GM19455 (cell line): Measurements from ENCODE around the gene CSNK2B.
"Not testable (repeated sequence)": the region's sequence is repeated elsewhere in the genome, so short reads cannot be mapped to it uniquely, and the experiment has no call there.

ENCODE experiments used
- ATAC-seq: cut with Tn5 transposase; IDR thresholded peaks from one replicate; pipeline ENCODE4 v1.9.1; 2021; ENCODE audit not compliant: unreplicated experiment

Gene CSNK2B

DNA sequence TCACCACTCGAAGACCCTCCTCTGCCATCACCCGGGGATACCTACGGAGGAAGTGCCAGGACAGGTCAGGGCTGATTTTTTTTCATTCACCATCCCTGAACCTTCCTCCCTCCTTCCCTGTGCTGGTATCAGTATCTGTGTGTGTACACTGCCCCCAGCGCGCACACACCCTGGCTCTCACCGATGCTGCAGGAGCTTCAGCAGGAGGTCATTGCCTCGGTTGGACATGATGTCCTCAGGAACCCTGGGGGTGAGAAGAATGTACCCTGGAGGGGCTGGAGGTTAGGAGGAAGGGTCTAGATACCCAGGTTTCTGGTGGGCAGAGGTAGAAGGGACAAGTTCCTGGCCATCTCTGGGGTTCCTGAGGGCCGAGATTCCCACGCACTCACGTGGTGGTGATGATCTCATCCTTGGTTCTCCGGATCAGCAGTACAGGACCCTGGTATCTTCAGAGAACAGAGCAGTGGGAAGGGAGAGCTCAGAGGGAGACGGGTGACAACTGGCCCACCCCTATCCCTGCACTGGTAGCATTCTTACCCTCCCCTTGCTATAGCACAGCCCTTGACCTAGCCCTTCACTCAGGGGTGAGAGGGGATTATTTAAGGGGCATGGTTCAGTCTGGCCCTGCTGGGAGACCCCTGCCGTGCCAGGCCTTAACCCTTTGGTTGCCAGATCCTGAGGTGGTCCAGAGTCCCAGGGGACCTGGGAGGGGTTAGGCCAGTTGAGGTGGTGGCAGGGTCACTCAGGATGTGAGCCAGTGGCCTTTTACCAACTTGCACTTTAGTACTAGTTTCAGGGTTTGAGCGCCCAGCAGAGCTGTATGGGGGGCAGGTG is 22.2 kb downstream of the CSNK2B start:
- no peak for ATAC-seq

DNA sequence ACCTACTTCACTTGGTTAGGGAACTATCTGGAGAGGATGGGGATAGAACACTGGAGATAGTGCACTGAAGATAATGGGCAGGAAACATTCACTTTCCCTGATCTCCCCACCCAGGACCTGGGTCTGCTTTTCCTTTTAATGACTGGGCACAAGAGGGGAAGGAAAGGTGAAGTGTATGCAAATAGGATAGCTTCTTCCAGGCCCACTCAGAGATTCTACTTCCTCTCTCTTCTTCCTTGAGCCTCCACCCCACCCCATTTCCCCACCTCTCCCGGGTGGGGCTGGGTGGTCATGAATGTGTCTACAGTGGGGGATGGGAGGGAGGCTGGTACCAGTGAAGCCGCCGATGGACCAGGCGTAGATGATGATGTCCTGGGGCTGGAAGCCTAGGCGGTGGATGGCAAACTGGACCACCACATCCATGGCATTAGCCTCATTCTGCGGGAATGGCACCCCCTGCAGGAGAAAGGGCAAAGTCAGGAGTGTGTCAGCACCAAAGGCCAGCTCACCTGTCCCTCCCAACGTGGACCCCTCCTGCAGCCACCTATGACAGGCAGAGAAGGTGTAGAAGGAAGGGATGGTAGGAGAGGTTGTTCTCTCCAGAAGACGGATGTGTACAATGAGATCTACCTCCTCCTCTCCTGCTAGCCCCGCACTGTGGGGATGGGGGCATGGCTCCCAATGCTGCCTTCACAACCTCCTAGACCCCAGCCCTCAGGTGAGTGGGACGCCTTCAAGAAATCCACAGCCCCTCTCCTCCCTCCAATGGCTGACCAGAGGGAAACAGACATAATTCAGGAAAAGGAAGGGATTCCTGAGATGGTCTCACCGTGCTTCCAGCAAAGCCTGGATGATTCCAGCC is 23.6 kb downstream of the CSNK2B start:
- no peak for ATAC-seq

DNA sequence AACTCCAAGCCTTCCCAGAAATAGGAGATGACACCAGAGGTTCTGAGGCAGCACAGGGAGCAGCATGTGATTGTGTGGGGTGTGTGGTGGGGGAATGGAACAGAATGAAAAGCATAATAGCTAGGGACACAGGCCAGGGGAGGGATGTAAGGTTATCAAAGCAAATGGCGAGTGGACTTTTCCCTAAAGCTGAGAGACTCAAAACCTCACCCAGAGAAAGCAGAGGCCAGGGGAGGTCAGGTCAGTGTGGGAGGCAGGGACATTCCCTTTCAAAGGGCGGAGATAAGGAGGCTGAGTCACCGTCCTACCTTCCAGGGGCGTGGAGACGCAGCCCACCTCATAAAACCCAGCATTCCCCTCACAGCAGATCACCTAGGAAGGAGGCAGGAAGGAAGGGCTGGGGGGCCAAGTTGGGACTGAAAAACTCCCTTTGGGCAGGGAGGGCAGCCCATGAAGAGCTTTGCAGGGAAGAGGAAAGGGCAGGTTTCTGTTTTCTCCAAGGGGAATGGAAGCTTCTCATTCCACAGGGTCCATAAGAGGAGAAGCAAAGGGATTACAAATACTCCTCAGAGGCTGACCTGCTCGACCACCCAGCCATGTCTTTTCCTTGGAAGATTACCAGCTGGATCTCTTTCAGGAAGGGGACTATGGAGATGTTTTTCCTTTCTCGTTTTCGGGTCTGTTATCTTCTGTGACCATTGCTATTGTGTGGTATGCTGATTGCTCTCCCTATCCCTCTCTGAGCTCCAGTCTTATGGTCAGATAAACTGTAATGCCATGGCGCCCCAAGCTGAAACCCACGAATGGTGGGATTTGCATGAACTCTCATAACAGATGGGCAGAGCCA is 24.6 kb downstream of the CSNK2B start:
- no peak for ATAC-seq

DNA sequence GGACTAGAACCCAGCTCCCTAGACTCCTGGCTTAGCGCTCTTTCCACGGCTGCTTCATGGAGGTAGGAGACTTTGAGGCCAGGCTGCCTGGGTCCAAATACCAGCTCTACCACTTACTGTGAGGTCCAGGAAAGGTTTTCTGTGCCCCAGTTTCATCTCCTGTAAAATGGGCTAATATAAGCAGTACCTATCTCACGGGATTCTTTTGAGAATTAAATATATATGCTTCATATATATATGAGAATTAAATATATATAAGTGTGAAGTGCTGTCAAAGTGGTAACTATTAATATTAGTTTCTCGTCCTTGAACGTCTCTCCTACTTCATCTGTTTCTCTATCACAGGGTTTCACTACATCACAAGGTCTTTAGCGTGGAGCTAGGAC is 25.2 kb downstream of the CSNK2B start:
- no peak for ATAC-seq

DNA sequence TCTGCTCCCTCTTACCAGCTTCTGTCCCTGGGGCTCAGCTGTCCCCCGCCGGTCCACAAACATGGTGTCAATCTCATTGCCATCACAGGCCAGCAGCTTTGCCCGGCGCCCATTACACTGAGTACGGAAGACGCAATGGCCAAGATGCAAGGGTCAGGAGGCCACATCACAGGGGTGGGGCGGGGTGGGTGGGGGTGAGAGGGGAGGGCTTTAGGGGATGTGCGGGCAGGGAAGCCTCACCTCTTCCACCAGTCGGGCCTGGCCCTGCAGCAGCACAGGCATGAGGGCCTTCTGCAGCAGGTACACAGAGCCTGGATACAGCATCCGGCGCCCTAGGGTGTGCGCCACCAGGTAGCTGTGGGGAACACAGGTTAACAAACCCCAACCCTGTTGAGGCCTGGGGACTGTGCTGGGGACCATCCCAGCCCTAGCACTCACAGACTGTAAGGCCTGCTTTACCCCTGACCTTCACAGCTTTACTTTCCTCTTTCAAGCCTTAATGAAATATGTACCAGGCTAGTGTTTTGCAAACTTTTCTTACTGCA is 25.8 kb downstream of the CSNK2B start:
- ATAC-seq, result no peak

DNA sequence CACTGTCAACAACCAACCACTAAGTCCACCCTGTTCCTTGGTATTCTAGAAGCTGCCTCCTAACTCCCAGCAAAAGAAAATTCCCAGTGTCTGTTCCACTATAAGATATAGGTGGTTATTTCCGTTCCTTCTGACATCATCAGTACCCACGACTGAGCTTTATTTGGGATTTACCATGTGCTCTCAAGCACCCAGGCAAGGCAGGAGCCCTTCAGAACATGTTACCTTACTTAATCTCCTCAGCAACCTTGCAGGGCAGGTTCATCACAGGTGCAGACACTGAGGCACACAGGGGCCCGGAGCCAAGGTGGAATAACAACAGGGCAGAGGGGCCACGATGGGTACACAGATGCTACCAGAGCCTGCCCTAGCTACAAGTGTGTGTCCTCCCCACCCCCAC is 26.5 kb downstream of the CSNK2B start:
- no peak for ATAC-seq

DNA sequence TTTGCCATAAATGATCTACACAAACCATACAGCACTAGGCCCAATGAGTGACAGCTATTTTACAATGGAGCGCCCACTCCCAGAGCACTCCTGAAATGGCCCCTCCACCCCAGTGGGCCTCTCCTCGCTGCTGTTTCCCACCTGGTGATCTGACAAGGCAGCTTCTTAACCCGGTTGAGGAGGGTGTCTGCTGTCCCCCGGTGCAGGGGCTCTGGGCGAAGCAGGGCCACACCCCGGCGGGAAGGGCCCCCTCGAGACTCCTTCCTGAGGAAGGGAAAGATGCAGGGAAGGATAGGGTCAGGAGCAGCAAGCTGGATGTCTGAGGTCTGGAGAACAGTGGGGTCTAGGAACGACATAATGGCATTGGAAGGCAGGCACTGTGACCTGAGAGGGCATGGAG is 27.0 kb downstream of the CSNK2B start:
- no peak for ATAC-seq

DNA sequence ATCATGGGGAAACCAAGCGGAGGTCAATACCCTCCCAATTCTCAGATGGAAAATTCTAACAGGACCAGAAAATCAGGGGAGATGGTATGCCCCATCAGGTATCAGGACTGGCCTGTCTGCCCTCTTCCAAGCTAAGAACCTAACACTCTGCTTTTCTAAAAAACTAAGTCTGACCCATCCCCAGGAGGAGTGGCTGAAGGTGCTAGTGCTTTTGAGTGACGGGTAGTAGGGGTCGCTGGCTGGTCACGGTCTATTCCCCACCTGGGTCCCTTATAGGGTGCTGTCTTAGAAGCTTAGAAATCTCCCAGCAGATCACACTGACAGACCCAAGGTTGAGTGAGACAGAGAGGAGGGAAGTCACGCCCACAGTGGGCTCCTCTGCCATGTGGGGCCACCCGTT is 27.7 kb downstream of the CSNK2B start:
- no peak for ATAC-seq

DNA sequence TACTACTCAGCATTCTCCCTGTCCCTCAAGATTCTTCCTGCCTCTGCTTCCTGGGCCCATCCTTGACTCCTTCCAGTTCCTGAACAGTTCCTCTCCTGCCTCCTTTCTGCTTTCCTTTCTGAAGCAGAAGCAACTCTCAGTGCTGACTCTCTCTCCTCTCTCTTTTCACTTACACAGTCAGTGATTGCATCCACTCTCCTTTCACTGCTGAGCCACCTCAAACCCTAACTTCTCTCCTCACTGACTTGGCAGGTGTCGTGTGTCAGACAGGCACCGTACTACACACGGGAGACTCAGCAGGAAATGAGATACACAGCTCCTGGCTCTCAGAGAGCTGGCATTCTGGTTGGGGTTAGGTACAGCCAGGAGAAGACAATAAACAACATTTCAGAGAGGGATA is 31.7 kb downstream of the CSNK2B start:
- ATAC-seq, result no peak

DNA sequence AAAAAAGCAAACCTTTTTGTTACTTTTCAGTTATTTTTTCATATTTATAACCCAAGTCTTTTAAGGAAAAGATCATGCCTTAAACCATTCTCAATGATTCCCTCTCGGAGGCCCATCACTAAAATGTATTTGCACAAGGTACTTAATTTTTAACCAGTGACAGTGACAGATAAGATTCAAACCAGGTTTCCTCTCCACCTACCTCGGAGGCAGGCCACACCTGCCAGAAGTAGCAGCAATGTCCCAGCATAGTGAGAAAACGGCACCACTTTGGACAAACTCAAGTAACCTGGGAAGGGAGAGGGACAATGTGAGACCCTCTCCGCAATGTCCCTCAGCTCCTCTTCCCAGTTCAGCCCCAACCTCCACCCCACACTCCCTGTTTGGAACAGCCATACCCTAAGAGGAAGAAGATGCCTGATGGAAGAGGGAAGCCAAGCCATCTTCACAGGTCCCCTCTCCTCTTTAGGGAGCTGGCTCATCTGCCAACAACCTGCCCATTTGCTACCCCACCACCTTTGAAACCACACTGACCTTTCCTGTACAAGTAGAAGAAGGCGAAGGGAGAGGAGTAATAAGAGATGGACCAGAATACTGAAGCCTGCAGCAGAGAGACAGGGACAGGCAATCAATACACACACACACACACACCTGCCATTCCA is 35.0 kb downstream of the CSNK2B start:
- ATAC-seq, result no peak

DNA sequence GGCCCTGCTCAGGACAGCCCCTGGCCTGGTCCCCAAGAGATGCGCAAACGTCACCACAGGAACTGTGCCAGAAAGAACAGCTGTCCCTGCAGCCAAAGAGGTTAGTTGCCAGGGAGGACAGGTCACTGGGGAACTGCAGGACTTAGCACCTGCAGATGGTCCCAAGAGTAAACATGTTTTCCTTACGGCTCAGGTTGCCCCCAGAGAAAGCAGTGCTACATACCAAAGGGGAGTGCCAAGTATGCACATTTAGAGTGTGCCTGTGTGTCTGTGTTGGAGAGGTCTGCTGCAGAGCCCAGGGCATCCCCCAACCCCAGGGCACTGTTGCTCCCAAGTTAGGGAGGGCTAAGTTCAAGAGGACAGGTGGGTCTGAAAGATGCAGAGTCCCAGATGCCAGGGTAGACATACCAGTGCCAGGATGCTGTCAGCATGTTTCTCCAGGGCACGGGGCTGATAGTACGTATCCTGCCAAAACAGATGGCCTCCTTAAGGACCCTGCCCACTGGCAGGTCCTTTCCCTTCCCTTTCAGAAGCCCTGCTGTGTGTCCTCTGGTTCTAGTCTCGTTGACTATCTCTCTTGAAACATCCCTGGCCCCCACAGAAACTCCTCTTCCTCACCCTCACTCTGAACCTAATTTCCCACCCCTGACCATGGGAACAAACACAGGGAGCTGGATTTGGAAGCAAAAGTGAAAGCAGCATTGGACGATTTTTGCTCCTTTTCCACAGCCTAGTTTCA is 36.0 kb downstream of the CSNK2B start:
- ATAC-seq, result no peak

DNA sequence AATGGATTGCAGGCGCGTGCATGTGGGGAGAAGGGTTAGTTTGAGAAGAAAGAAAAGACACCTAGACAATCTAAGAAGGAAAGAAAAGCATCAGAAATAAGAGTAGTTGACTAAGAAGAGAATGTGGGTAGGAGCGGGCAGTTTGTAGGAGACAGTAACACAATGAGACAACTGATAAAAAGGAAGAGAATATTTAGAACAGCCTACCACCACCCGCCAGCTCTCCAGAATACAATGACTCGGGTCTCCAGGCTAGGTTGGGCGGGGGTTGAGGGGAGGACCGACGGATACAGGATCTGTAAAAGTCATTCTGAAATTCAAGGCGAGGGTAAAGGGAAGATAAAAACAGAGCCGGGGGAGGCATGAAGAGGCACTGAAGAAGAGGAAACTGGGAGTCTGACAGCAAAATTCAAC is 36.5 kb downstream of the CSNK2B start:
- no peak for ATAC-seq

DNA sequence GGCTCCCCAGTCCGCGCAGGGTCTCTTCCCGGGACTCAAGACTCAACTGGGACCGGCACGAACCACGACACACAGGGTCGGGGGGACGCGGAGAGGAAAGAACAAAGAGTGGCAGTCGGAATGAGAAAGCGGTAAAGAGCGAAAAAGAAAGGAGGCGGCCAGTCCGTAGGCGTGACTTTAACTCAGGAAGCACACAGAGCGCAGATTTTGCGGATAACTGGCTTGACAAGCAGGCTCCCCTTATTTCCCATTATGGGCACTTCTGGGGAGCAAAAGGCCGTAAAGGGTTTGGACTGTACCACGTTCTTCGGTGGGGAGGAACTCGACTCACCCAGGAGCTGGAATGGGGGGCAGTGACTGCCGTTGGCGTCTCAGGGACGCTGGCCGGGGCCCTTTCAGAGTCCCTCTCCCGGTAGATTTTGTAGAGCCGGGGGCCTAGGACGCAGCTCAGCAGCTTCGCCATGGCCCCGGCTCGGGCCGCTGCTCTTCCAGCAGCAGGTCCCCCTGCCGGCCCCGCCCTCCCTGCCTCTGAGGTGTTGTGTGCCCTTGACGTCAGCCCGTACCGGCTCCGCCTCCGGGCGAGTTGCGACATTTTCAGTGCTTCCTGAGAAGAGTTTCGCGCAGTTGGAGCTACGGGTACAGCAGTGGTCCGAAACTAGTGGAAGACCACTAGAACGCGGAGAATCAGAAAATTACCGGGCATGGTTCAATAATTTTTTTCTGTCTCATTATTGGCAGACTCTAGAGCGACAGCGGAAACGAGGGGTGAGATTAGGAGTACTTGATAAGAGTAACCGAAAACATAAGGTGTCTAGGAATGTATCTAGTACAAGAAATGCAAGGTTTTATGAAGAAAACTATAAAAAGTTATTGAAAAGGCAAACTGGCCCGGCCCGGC is 37.2 kb downstream of the CSNK2B start, which contains the start of gene ABHD16A:
ABHD16A (minus strand) TSS at position 506 of the 898 bp plus-strand sequence; CDS start at position 463, 43 bp downstream.
- ATAC-seq, result peak; percentile 78

DNA sequence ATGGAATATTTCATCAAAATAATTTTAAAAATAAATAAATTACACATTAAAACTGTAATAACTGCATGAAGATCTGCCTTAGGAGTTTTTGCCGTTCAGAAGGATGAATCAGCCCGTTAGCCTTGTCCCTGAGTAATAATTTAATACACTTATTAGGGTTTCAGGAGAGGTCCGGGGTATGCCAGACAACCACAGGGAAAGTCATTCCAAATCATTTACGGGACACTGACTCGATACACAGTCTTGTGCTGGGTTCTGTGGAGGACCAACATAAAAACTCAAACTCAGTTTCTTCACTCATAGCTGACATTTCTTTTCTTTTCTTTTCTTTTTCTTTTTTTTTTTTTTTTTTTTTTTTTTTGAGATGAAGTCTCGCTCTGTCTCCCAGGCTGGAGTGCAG is 40.1 kb downstream of the CSNK2B start:
- ATAC-seq, result no peak

DNA sequence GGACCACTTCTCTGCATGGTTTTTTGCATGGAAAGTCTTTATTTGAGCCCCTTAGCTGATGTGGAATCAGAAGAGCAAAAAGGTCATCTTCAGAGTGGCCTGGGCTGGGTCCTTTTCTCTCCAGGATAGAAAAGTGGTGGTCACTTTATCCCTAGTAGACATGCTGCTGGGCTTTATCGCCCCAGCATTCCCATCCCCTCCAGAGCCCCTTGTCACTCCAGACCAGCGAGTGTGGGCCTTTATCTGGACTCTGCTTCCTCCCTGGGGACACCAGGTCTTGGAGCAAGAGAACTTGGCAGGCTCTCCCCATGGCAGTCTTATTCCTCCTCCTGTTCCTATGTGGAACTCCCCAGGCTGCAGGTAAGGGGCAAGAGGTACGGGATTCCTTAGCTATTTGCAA is 40.7 kb downstream of the CSNK2B start, which contains the start of gene LY6G6F:
LY6G6F (plus strand) TSS at position 268 of the 400 bp plus-strand sequence; CDS start at position 309, 41 bp downstream.
- ATAC-seq, result no peak

DNA sequence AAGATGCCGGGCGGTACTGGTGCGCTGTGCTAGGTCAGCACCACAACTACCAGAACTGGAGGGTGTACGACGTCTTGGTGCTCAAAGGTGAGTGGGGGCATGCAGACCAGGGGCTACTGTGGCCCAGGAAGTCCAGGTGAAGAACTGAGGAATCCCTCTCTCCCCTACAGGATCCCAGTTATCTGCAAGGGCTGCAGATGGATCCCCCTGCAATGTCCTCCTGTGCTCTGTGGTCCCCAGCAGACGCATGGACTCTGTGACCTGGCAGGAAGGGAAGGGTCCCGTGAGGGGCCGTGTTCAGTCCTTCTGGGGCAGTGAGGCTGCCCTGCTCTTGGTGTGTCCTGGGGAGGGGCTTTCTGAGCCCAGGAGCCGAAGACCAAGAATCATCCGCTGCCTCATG is 41.8 kb downstream of the CSNK2B start:
- ATAC-seq, result no peak

DNA sequence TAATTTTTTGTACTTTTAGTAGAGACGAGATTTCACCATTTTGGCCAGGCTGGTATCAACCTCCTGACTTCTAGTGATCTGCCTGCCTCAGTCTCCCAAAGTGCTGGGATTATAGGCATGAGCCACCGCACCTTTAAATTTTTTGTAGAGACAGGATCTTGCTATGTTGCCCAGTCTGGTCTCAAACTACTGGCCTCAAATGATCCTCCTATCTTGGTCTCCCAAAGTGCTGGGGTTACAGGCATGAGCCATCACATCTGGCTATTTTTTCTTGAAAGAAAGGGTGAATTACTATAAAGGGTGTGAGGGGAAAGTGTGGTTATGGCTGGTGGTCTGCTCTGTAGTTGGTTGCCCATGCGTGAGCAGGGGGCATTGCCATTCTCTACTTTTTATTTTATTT is 42.3 kb downstream of the CSNK2B start:
- ATAC-seq, result no peak

DNA sequence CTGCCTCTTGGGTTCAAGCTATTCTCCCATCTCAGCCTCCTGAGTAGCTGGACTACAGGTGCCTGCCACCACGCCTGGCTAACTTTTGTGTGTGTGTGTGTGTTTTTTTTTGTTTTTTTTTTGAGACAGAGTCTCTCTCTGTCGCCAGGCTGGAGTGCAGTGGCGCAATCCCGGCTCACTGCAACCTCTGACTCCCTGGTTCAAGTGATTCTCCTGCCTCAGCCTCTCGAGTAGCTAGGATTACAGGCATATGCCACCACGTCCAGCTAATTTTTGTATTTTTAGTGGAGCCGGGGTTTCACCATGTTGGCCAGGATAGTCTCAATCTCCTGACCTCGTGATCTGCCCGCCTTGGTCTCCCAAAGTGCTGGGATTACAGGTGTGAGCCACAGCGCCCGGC is 43.3 kb downstream of the CSNK2B start:
- ATAC-seq, result not testable (repeated sequence)
